GM12891 (cell line): ENCODE results near the gene NDUFB7.

Source experiments
- PAX5 ChIP-seq: IDR thresholded peaks from 2 replicates; pipeline ENCODE4 v1.6.1; 2011; ENCODE audit warnings: low read length, moderate library complexity, mild to moderate bottlenecking; ENCODE audit not compliant: insufficient read depth, severe bottlenecking
- POLR2A ChIP-seq: IDR thresholded peaks from 2 replicates; pipeline ENCODE4 v1.6.1; 2011; ENCODE audit warnings: low read depth, low read length, control low read depth
- POLR2AphosphoS5 ChIP-seq: IDR thresholded peaks from 2 replicates; pipeline ENCODE4 v1.6.1; 2011; ENCODE audit warnings: low read depth, low read length, control low read depth
- POU2F2 ChIP-seq: IDR thresholded peaks from 2 replicates; pipeline ENCODE4 v1.6.1; 2011; ENCODE audit warnings: low read depth, mild to moderate bottlenecking, control low read depth, low read length, moderate library complexity
- SPI1 ChIP-seq: IDR thresholded peaks from 2 replicates; pipeline ENCODE4 v1.6.1; 2011; ENCODE audit warnings: low read depth, low read length, control low read depth
- TAF1 ChIP-seq: IDR thresholded peaks from 2 replicates; pipeline ENCODE4 v1.6.1; 2011; ENCODE audit warnings: low read depth, low read length, control low read depth

GRCh38 chr19:14577264-14577663 is 5.4 kb upstream of the NDUFB7 start:
- no peak for TF ChIP-seq POLR2A
- no peak for TF ChIP-seq TAF1
- TF ChIP-seq POLR2AphosphoS5, result no peak
- TF ChIP-seq SPI1, result no peak
- TF ChIP-seq POU2F2, result no peak
- no peak for TF ChIP-seq PAX5
